OCI-M2 (cell line): ENCODE results near the gene SUPT6H.
A peak's percentile ranks its signal among the peaks of the same experiment; 100 is the strongest.

Experiments
- DNase-seq: peaks from one replicate; lab custom pipeline; 2025; ENCODE audit not compliant: unreplicated experiment; lab: John Stamatoyannopoulos, UW

The SUPT6H gene

DNA sequence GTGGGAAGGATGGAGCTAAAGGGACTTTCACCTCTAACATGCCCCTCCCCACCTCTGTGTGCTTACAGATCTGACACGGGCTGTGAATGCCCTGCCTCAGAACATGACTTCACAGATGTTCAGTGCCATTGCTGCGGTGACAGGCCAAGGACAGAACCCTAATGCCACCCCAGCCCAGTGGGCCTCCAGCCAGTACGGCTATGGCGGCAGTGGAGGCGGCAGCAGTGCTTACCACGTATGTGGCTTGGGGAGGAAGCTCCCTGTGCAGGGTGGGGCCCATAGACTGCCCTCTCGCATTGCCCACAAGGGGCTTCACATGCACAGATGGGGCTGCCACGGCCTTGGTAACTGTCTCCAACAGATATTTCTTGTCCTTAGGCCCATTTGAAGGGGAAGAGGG is 38.3 kb downstream of the SUPT6H start:
- DNase-seq: no peak

DNA sequence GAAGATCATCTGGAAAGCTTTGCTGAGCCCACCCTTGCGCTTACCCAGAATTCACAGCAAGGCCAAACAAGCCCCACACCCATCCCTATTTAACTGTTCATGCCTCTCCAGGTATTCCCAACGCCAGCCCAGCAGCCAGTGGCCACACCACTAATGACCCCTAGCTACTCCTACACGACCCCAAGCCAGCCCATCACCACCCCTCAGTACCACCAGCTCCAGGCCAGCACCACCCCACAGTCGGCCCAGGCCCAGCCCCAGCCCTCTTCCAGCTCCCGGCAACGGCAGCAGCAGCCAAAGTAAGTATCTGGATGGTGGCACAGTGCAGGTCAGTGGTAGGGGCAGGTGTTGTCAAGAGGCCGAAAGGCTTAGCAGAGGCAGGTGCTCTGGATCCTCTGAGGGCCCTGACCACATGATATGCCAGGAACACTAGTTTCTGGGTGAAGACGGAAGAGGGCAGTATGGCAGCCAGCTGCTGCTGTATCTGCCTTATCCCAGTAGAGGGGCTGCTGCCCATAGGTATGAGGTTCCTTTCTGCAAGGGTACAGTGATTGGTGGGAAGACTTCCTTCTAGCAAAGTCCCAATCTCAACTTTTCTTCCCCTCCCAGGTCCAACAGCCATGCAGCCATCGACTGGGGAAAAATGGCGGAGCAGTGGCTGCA is 39.0 kb downstream of the SUPT6H start:
- DNase-seq: no peak

- no peak for DNase-seq
Measured at GRCh38 chr17:28702026-28702751, 40.2 kb downstream of the SUPT6H start.

- no peak for DNase-seq
Measured at GRCh38 chr17:28702752-28703150, 40.7 kb downstream of the SUPT6H start.

- DNase-seq: no peak
Measured at GRCh38 chr17:28703552-28704218, 41.7 kb downstream of the SUPT6H start.

GRCh38 chr17:28704219-28704858 is 42.3 kb downstream of the SUPT6H start:
- no peak for DNase-seq

- no peak for DNase-seq
Measured at GRCh38 chr17:28705074-28705659, 43.2 kb downstream of the SUPT6H start.

- DNase-seq: no peak
Measured at GRCh38 chr17:28705728-28706334, 43.8 kb downstream of the SUPT6H start.

- DNase-seq: no peak
Measured at GRCh38 chr17:28706471-28707338, 44.7 kb downstream of the SUPT6H start.

DNA sequence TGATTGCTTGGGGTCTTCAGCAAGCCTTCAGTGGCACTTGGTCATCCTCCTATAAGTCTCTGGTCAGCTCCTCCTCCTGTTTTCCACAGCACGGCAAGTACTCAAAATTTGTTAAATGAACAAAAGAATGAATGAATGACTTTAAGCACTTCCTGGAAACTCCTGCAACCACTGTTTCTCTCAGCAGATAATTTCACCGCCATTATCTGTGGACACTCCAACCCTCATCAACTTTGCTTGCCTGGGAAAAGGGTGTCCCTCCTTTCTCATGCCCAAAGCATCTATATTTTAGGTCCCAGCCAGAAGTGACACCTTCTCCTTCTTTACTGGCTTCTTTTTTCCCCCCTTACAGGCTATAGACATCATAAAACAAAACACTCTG is 45.3 kb downstream of the SUPT6H start:
- DNase-seq: no peak

- DNase-seq: peak; percentile 54
Measured at GRCh38 chr17:28710861-28711722, 49.1 kb downstream of the SUPT6H start.

DNA sequence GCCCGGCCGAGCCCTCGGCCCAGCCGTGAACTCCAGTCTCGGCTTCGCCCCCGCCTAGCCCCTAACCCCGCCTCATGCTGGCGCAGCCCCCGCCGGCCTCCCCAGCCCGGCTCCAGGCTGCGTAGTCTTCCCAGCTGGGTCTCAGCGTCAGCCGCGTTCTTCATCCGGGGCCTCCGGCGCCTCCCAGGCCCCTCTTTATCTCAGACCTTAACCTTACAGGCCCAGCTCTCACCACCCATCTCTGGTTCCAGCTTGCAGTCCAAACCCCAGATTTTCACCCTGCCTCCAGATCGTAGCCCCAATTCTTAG is 49.7 kb downstream of the SUPT6H start, which contains the start of gene PROCA1:
Gene PROCA1 (minus strand): TSS at position 166 of the 309 bp plus-strand sequence. CDS start 228 bp downstream, outside the sequence.
- no peak for DNase-seq

DNA sequence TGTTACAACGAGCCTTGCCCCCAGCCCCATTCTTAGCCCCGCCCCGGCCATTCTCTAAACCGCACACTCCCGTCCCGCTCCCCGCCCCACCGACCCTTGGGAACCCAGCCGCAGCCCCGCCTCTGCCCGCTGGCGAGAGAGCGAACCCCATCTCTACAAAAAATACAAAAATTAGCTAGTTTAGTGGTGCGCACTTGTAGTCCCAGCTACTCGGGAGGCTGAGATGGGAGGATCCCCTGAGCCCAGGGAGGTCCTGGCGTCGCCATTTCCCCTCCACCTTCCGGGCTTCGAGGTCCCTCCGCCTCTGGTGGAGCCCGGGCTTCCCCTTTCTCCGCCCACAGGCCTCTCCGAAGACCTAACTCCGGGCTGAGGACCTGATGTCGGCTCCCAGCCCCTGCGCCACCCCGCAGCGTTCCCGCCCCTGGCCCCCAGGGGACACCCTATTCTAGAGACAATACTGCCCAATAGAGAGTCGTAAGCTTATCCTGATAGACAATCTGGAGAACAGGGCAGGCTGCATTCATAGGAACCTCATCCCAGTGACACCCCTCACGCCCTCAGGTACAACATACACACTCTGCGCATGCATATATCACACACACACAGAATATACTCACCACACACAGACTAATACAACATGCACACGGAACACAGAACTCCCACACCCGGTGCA is 50.2 kb downstream of the SUPT6H start:
- DNase-seq: no peak

GRCh38 chr17:28712705-28713415 is 50.9 kb downstream of the SUPT6H start:
- no peak for DNase-seq

- DNase-seq: no peak
Measured at GRCh38 chr17:28714281-28714680, 52.3 kb downstream of the SUPT6H start.

GRCh38 chr17:28715217-28715616 is 53.2 kb downstream of the SUPT6H start:
- DNase-seq: no peak

GRCh38 chr17:28716740-28717577 is 55.0 kb downstream of the SUPT6H start:
- DNase-seq: no peak
